H1 (cell line): ENCODE measurements around the gene ZNF408. TPM values are rescaled to one million over a fixed set of nuclear protein-coding genes. Genes with fewer than 3 reads are reported as not detected.

ENCODE experiments used
- CTCF ChIA-PET: fragments of 300-600 bp; sonication (Branson Sonifier 250); formaldehyde crosslinking; loops from one replicate; lab custom pipeline; 2021; ENCODE audit not compliant: partially characterized antibody; lab: Charles Lee
- POLR2A ChIA-PET: fragments of 300-600 bp; sonication (Branson Sonifier 250); formaldehyde crosslinking; loops from one replicate; lab custom pipeline; 2021; ENCODE audit warnings: inconsistent platforms; ENCODE audit not compliant: partially characterized antibody; lab: Charles Lee
- DNase-seq, 2 experiments: peaks; one replicate each; pipeline versions ENCODE4 v3.0.0 to v3.0.0-alpha.2; 2010 to 2022; ENCODE audit warnings: low spot score in 2 of 2, low read depth in 1 of 2, mixed read lengths in 1 of 2
- FAIRE-seq: peaks from 2 replicates; lab custom pipeline; 2011; peaks lifted over from hg19 to GRCh38; lab: Jason Lieb, UNC
- H2AFZ ChIP-seq: 2 replicates; pipeline ENCODE4 v1.8.1; 2012; ENCODE audit warnings: low read length, inconsistent platforms
- H2AK5ac ChIP-seq: 2 replicates; pipeline ENCODE4 v1.6.1; 2013; ENCODE audit warnings: low read depth, low read length
- H2BK120ac ChIP-seq: replicated peaks from 2 replicates; pipeline ENCODE3; 2013; ENCODE audit warnings: low read depth, low read length, inconsistent platforms
- H2BK12ac ChIP-seq: 2 replicates; pipeline ENCODE4 v1.6.1; 2013; ENCODE audit warnings: low read depth, low read length
- H2BK15ac ChIP-seq: 2 replicates; pipeline ENCODE4 v1.6.1; 2013; ENCODE audit warnings: low read length
- H2BK20ac ChIP-seq: 2 replicates; pipeline ENCODE4 v1.6.1; 2013; ENCODE audit warnings: low read length
- H2BK5ac ChIP-seq: 2 replicates; pipeline ENCODE4 v1.6.1; 2013; ENCODE audit warnings: low read depth, low read length
- H3K14ac ChIP-seq: 2 replicates; pipeline ENCODE4 v1.6.1; 2013; ENCODE audit warnings: inconsistent platforms; ENCODE audit not compliant: insufficient read length
- H3K18ac ChIP-seq: 2 replicates; pipeline ENCODE4 v1.6.1; 2013; ENCODE audit warnings: low read length; ENCODE audit errors: extremely low read depth
- H3K23ac ChIP-seq: 2 replicates; pipeline ENCODE4 v1.6.1; 2013; ENCODE audit warnings: inconsistent platforms; ENCODE audit not compliant: insufficient read length
- H3K23me2 ChIP-seq: 2 replicates; pipeline ENCODE4 v1.6.1; 2013; ENCODE audit warnings: low read depth, low read length
- H3K27ac ChIP-seq: 2 replicates; pipeline ENCODE4 v1.6.1; 2011; ENCODE audit warnings: low read depth, low read length, inconsistent platforms
- H3K27me3 ChIP-seq, 4 experiments: replicated peaks in 1 of 4; 1 replicate in 1 of 4; 2 replicates in 3 of 4; pipeline versions ENCODE4 v1.6.1 to v1.8.1; 2011 to 2013; ENCODE audit warnings: low read length in 3 of 4, mild to moderate bottlenecking in 3 of 4, inconsistent platforms in 2 of 4, mixed read lengths in 2 of 4, moderate library complexity in 1 of 4; ENCODE audit not compliant: control insufficient read depth in 3 of 4, insufficient read depth in 3 of 4; ENCODE audit errors: extremely low read depth in 1 of 4
- H3K36me3 ChIP-seq, 4 experiments: 2 replicates each; pipeline versions ENCODE4 v1.6.1 to v1.8.1; 2011 to 2013; ENCODE audit warnings: mild to moderate bottlenecking in 4 of 4, low read length in 3 of 4, moderate library complexity in 2 of 4, control low read depth in 1 of 4, inconsistent platforms in 1 of 4; ENCODE audit not compliant: insufficient read depth in 4 of 4, control insufficient read depth in 2 of 4
- H3K4ac ChIP-seq: replicated peaks from 2 replicates; pipeline ENCODE3; 2013; ENCODE audit warnings: low read length, low read depth, mixed read lengths, inconsistent platforms; ENCODE audit not compliant: insufficient read length
- H3K4me1 ChIP-seq, 4 experiments: replicated peaks in 1 of 4; 1 replicate in 1 of 4; 2 replicates in 3 of 4; pipeline versions ENCODE4 v1.6.1 to v1.8.1; 2011 to 2013; ENCODE audit warnings: low read length in 3 of 4, inconsistent platforms in 2 of 4, mixed read lengths in 1 of 4; ENCODE audit not compliant: insufficient read depth in 4 of 4, control insufficient read depth in 3 of 4
- H3K4me2 ChIP-seq, 2 experiments: 2 replicates each; pipeline versions ENCODE4 v1.6.1 to v1.8.1; 2011 to 2013; ENCODE audit warnings: low read depth in 2 of 2, low read length in 2 of 2, control low read depth in 1 of 2, inconsistent platforms in 1 of 2, mild to moderate bottlenecking in 1 of 2; ENCODE audit not compliant: insufficient read depth in 1 of 2
- H3K4me3 ChIP-seq, 4 experiments: fragments of 200-600, 300-600 bp in 1 of 4; sonication (generic), shearing (Covaris generic), sonication (Bioruptor Twin) in 1 of 4; 2 replicates each; pipeline versions ENCODE4 v1.5.1 to v1.8.1; 2011 to 2016; ENCODE audit warnings: low read length in 4 of 4, low read depth in 3 of 4, control low read depth in 2 of 4, inconsistent platforms in 2 of 4, mild to moderate bottlenecking in 2 of 4, mixed read lengths in 1 of 4, moderate library complexity in 1 of 4; ENCODE audit not compliant: insufficient read depth in 2 of 4; ENCODE audit errors: extremely low read depth in 1 of 4
- H3K56ac ChIP-seq: replicated peaks from 2 replicates; pipeline ENCODE3; 2013; ENCODE audit warnings: low read depth, mild to moderate bottlenecking, mixed read lengths, low read length, inconsistent platforms; ENCODE audit not compliant: insufficient read length
- H3K79me1 ChIP-seq: 2 replicates; pipeline ENCODE4 v1.6.1; 2013; ENCODE audit warnings: low read depth, low read length, control low read depth
- H3K79me2 ChIP-seq, 2 experiments: 2 replicates each; pipeline versions ENCODE4 v1.6.1 to v1.8.1; 2012 to 2013; ENCODE audit warnings: low read length in 2 of 2, mild to moderate bottlenecking in 2 of 2, inconsistent platforms in 1 of 2; ENCODE audit not compliant: insufficient read depth in 2 of 2, control insufficient read depth in 1 of 2
- H3K9ac ChIP-seq, 4 experiments: replicated peaks in 1 of 4; 1 replicate in 1 of 4; 2 replicates in 3 of 4; pipeline versions ENCODE4 v1.6.1 to v1.8.1; 2011 to 2013; ENCODE audit warnings: low read depth in 3 of 4, low read length in 3 of 4, control low read depth in 2 of 4, mild to moderate bottlenecking in 2 of 4, moderate library complexity in 2 of 4, inconsistent platforms in 1 of 4; ENCODE audit errors: extremely low read depth in 1 of 4
- H3K9me3 ChIP-seq, 2 experiments: 2 replicates each; pipeline versions ENCODE4 v1.6.1 to v1.8.1; 2012 to 2013; ENCODE audit warnings: mild to moderate bottlenecking in 2 of 2, moderate library complexity in 2 of 2, control low read depth in 1 of 2, inconsistent platforms in 1 of 2, low read depth in 1 of 2, low read length in 1 of 2, mixed read lengths in 1 of 2; ENCODE audit not compliant: insufficient read depth in 2 of 2
- H4K20me1 ChIP-seq, 2 experiments: replicated peaks in 1 of 2; 2 replicates each; pipeline versions ENCODE3 to v1.8.1; 2011 to 2013; ENCODE audit warnings: inconsistent platforms in 2 of 2, low read length in 2 of 2, mild to moderate bottlenecking in 1 of 2; ENCODE audit not compliant: insufficient read depth in 2 of 2, control insufficient read depth in 1 of 2
- H4K5ac ChIP-seq: 2 replicates; pipeline ENCODE4 v1.6.1; 2013; ENCODE audit warnings: low read length, low read depth, mixed read lengths, inconsistent platforms; ENCODE audit not compliant: insufficient read length
- H4K8ac ChIP-seq: 2 replicates; pipeline ENCODE4 v1.8.0; 2013; ENCODE audit warnings: mild to moderate bottlenecking, moderate library complexity, low read length, inconsistent platforms; ENCODE audit not compliant: insufficient read depth; ENCODE audit errors: extremely low read depth
- H4K91ac ChIP-seq: replicated peaks from 2 replicates; pipeline ENCODE3; 2013; ENCODE audit warnings: low read length, mixed read lengths, inconsistent platforms; ENCODE audit not compliant: insufficient read length
- CBX5 ChIP-seq: fragments of 300-800, 300-1000 bp; sonication (generic); IDR thresholded peaks from 2 replicates; pipeline ENCODE4 v1.7.1; 2016; ENCODE audit warnings: antibody characterized with exemption, low read length, low read depth
- CHD1 ChIP-seq: IDR thresholded peaks from 2 replicates; pipeline ENCODE4 v1.6.1; 2012; ENCODE audit warnings: low read depth, low read length, improper control_type of control experiment
- EP300 ChIP-seq, 2 experiments: IDR thresholded peaks; 1 replicate in 1 of 2; 2 replicates in 1 of 2; pipeline ENCODE4 v1.6.1; 2011 to 2012; ENCODE audit warnings: low read depth in 2 of 2, low read length in 2 of 2, mild to moderate bottlenecking in 2 of 2, borderline replicate concordance in 1 of 2, inconsistent platforms in 1 of 2, moderate library complexity in 1 of 2
- FOSL1 ChIP-seq: IDR thresholded peaks from 2 replicates; pipeline ENCODE4 v1.6.1; 2011; ENCODE audit warnings: mild to moderate bottlenecking, low read depth, low read length, moderate library complexity; ENCODE audit not compliant: insufficient read depth
- NRF1 ChIP-seq: IDR thresholded peaks from 2 replicates; pipeline ENCODE4 v1.6.1; 2011; ENCODE audit warnings: mild to moderate bottlenecking, low read depth, low read length, improper control_type of control experiment
- RBBP5 ChIP-seq: IDR thresholded peaks from 2 replicates; pipeline ENCODE4 v1.7.1; 2012; ENCODE audit warnings: low read depth, mild to moderate bottlenecking, inconsistent platforms, low read length, moderate library complexity, borderline replicate concordance
- SIRT6 ChIP-seq: IDR thresholded peaks from one replicate; pipeline ENCODE4 v1.7.1; 2012; ENCODE audit warnings: low read length, inconsistent platforms
- SP1 ChIP-seq: IDR thresholded peaks from 2 replicates; pipeline ENCODE4 v1.6.1; 2011; ENCODE audit warnings: low read depth, low read length
- TBP ChIP-seq: IDR thresholded peaks from 2 replicates; pipeline ENCODE4 v1.6.1; 2011; ENCODE audit warnings: low read depth, low read length, improper control_type of control experiment
- TCF12 ChIP-seq: IDR thresholded peaks from 2 replicates; pipeline ENCODE4 v1.6.1; 2011; ENCODE audit warnings: low read depth, mild to moderate bottlenecking, low read length
- TEAD4 ChIP-seq: IDR thresholded peaks from 2 replicates; pipeline ENCODE4 v1.6.1; 2012; ENCODE audit warnings: low read depth, low read length, inconsistent platforms, mixed read lengths
- WGBS, 2 experiments: shearing (Covaris generic) in 1 of 2; methylation state at CpG; one replicate each; pipeline versions ENCODE4 v1.1.6 to v1.1.7; 2013 to 2015; ENCODE audit warnings: low lambda C conversion rate in 2 of 2, mixed read lengths in 2 of 2, inconsistent platforms in 1 of 2, low coverage in 1 of 2, missing lambda C conversion rate in 1 of 2; ENCODE audit not compliant: insufficient replicate concordance in 2 of 2, insufficient coverage in 1 of 2, insufficient read length in 1 of 2; ENCODE audit errors: extremely low coverage in 1 of 2, missing lambda C conversion rate in 1 of 2; 5-methylcytosine and 5-hydroxymethylcytosine counted together
- polyA plus RNA-seq, 7 experiments: library from polyadenylated mRNA; depleted of rRNA in 3 of 7; stranded (reverse) in 5 of 7; unstranded in 2 of 7; fragments of >200 nt in 5 of 7; fragments of 200-250 nt in 2 of 7; gene quantifications; 1 replicate in 5 of 7; 2 replicates in 1 of 7; 4 replicates in 1 of 7; pipeline versions ENCODE4 v1.2.1 to v1.2.3, GENCODE V29; 2011 to 2013; ENCODE audit warnings: missing spikeins in 2 of 7, mixed read lengths in 2 of 7
- total RNA-seq: library from RNA; stranded (reverse); fragmentation: NEBNext Ultra II Directional; extraction: Animal tissue kit (Norgen Biotek cat#: 25700); gene quantifications from 2 replicates; pipeline ENCODE4 v1.2.1, GENCODE V29; 2021
- TF ChIP-seq, protein P1 (sequence below), 3 experiments: IDR thresholded peaks; 1 replicate in 2 of 3; 2 replicates in 1 of 3; pipeline versions ENCODE4 v1.5.1 to v1.6.1; 2011; ENCODE audit warnings: low read length in 3 of 3, mild to moderate bottlenecking in 3 of 3, inconsistent platforms in 2 of 3, low read depth in 1 of 3, moderate library complexity in 1 of 3; ENCODE audit not compliant: insufficient read depth in 1 of 3; ENCODE audit errors: control extremely low read depth in 1 of 3

The ZNF408 gene
- total and polyA plus RNA-seq, 2 of the 8 experiments (the other 6 are each of a cell fraction or from before 2014, with no cell fraction given) = 10.7 to 11.0 TPM

DNA sequence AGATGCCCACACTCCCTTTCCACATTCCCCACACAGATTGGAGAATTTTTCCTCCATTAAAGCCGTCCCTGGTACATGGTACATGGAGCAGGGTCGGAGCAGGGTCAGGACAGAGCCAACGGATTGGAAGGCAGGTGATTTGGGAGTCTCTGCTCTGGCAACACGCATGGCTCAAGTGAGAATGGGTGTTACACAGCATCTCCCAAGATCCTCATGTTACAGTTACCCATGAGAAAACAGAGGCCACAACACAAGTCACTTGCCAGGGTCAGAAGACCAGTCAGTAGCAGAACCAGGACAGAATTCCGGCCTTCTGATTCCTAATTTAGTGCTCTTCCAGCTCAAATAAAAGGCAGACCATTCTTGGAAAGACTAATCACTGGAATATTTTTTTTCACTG is 10.5 kb downstream of the ZNF408 start:
- no peaks in the 10 kb centered on the region; the same call in 1 of the 2 replicates for H3K79me1 ChIP-seq
- TF ChIP-seq TCF12 (no peak), EP300 (IDR thresholded peaks at IDR 0.05; ENCODE audit: borderline replicate concordance in 1 of 2, low read depth in 2 of 2, low read length in 2 of 2) (no peak), CHD1 (no peak), FOSL1 (no peak), TBP (no peak), SP1 (no peak), SIRT6 (no peak), NRF1 (no peak), CBX5 (no peak), TEAD4 (no peak), RBBP5 (no peak)
- TF ChIP-seq, protein P1, sequence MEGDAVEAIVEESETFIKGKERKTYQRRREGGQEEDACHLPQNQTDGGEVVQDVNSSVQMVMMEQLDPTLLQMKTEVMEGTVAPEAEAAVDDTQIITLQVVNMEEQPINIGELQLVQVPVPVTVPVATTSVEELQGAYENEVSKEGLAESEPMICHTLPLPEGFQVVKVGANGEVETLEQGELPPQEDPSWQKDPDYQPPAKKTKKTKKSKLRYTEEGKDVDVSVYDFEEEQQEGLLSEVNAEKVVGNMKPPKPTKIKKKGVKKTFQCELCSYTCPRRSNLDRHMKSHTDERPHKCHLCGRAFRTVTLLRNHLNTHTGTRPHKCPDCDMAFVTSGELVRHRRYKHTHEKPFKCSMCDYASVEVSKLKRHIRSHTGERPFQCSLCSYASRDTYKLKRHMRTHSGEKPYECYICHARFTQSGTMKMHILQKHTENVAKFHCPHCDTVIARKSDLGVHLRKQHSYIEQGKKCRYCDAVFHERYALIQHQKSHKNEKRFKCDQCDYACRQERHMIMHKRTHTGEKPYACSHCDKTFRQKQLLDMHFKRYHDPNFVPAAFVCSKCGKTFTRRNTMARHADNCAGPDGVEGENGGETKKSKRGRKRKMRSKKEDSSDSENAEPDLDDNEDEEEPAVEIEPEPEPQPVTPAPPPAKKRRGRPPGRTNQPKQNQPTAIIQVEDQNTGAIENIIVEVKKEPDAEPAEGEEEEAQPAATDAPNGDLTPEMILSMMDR (IDR thresholded peaks at IDR 0.05; ENCODE audit: control extremely low read depth in 1 of 3, insufficient read depth in 1 of 3, low read depth in 1 of 3, low read length in 3 of 3) = no peak

More for the DNA sequence above, 10.5 kb downstream of the ZNF408 start:
- H3K56ac ChIP-seq = no peak overlapping the region
- no peaks in the 10 kb centered on the region for H3K4me1 ChIP-seq
- no peak overlapping the region for H3K23ac ChIP-seq
- no peak overlapping the region for H2BK12ac ChIP-seq
- no peaks in the 10 kb centered on the region for H3K79me2 ChIP-seq
- FAIRE-seq (no peak), DNase-seq (no peak)
- H2AFZ ChIP-seq = no peak overlapping the region
- H4K91ac ChIP-seq = no peak overlapping the region
- no peak overlapping the region for H3K27ac ChIP-seq
- WGBS, 2 experiments = 94% methylated on average over 5 of the region's 5 CpGs; no CpG with 5 or more reads in 1 of the 2 experiments
- POLR2A ChIA-PET = interaction anchor here (0.7 to 1.6 kb wide), 3 partner anchors 11 to 38 kb away, joined by 3 to 4 read pairs (median 3); partner anchors contain the start of genes ARHGAP1 and ZNF408
- no peak overlapping the region for H2BK20ac ChIP-seq
- H3K36me3 ChIP-seq = peaks cover 0 to 7% (median 0%) of the 10 kb centered on the region in 4 experiments; a peak in 4 of 8 replicates
- H3K4me3 ChIP-seq = no peak overlapping the region
- CTCF ChIA-PET = no interaction called here
- H2BK5ac ChIP-seq = no peak overlapping the region
- H2BK15ac ChIP-seq = no peak overlapping the region
- no peak overlapping the region for H3K9ac ChIP-seq
- H3K9me3 ChIP-seq = no peaks in the 10 kb centered on the region
- peaks cover 2% of the 10 kb centered on the region in 2 experiments for H4K20me1 ChIP-seq
- no peak overlapping the region for H3K4ac ChIP-seq
- H3K23me2 ChIP-seq = no peaks in the 10 kb centered on the region; the same call in 1 of the 2 replicates
- no peak overlapping the region for H3K18ac ChIP-seq
- H2AK5ac ChIP-seq = no peak overlapping the region
- H4K8ac ChIP-seq = no peak overlapping the region
- no peak overlapping the region for H2BK120ac ChIP-seq
- no peak overlapping the region for H4K5ac ChIP-seq
- no peak overlapping the region for H3K14ac ChIP-seq
- no peaks in the 10 kb centered on the region for H3K27me3 ChIP-seq
- H3K4me2 ChIP-seq = no peak overlapping the region
